ENCODE measurements around the gene HOXB13. TPM values are rescaled to one million over a fixed set of nuclear protein-coding genes. Genes with fewer than 3 reads are reported as not detected.
A peak's percentile ranks its signal among the peaks of the same experiment; 100 is the strongest.

The HOXB13 gene
- total and polyA plus RNA-seq, 2 experiments from 2014 or later: not detected

GRCh38 chr17:48754500-48755261, 26.1 kb upstream of the HOXB13 start (continued):
- no peak for TF ChIP-seq ZNF462 (CRISPR knock-in tag; IDR thresholded peaks at IDR 0.05)
- TF ChIP-seq EZH2 (IDR thresholded peaks at IDR 0.05; ENCODE audit: low read depth, unreplicated experiment): peak; percentile 98

GRCh38 chr17:48753794-48754499, 25.4 kb upstream of the HOXB13 start:
- TF ChIP-seq CREB1 (CRISPR knock-in tag; IDR thresholded peaks at IDR 0.05; ENCODE audit: low read depth) (no peak), EZH2 (IDR thresholded peaks at IDR 0.05; ENCODE audit: low read depth, unreplicated experiment) (peak; percentile 30)
- ATAC-seq (no peak), DNase-seq (ENCODE audit: low spot score) (no peak)
- H3K27me3 ChIP-seq (ENCODE audit: insufficient read depth): peaks cover 100% of the 10 kb centered on the region
- no peaks in the 10 kb centered on the region; the same call in 1 of the 2 replicates for H3K36me3 ChIP-seq (ENCODE audit: insufficient read depth)
- Mint-ChIP-seq H3K9me3 (0 out of 3 replicates have a peak, but pooled peaks cover 5% of the 10 kb centered on the region), H3K4me1 (peaks cover 11% of the 10 kb centered on the region), H3K27me3 (ENCODE audit: insufficient read depth, low read depth, poor library complexity) (peaks cover 98% of the 10 kb centered on the region), H3K36me3 (ENCODE audit: low read depth) (no peaks in the 10 kb centered on the region), H3K4me3 (no peak overlapping the region; the same call in 2 of the 3 replicates), H3K27ac (no peak overlapping the region)
- H3K4me3 ChIP-seq: no peak overlapping the region
- peaks cover 39% of the 10 kb centered on the region for H4K20me1 ChIP-seq (replicated peaks; ENCODE audit: insufficient read depth)
- no peak overlapping the region for H2AFZ ChIP-seq
- H3K9me2 ChIP-seq (ENCODE audit: insufficient read depth): no peaks in the 10 kb centered on the region
- peaks cover 26% of the 10 kb centered on the region; the same call in 1 of the 2 replicates for H3K4me1 ChIP-seq (ENCODE audit: insufficient read depth)
- H3K27ac ChIP-seq (ENCODE audit: low read depth): no peak overlapping the region
- H3K4me2 ChIP-seq: no peak overlapping the region
- H3K79me2 ChIP-seq (replicated peaks; ENCODE audit: insufficient read depth): no peaks in the 10 kb centered on the region
- H3F3A ChIP-seq (replicated peaks; ENCODE audit: low read depth): peaks cover 23% of the 10 kb centered on the region; the same call in 1 of the 2 replicates

Measured in GM23338 (cell line).